HTR-8/SVneo (cell line): Measurements from ENCODE around the gene CA7.
A peak's percentile ranks its signal among the peaks of the same experiment; 100 is the strongest.
"Not testable (repeated sequence)": the region's sequence is repeated elsewhere in the genome, so short reads cannot be mapped to it uniquely, and the experiment has no call there.

Experiments used
- DNase-seq: peaks from one replicate; pipeline ENCODE4 v3.0.0; 2011; ENCODE audit warnings: low spot score, mixed read lengths; ENCODE audit not compliant: insufficient read length
- FAIRE-seq: peaks from 2 replicates; lab custom pipeline; 2011; peaks lifted over from hg19 to GRCh38; lab: Jason Lieb, UNC

Gene CA7

GRCh38 chr16:66845791-66846221 is 1.6 kb downstream of the CA7 start:
- FAIRE-seq (no peak), DNase-seq (no peak)

DNA sequence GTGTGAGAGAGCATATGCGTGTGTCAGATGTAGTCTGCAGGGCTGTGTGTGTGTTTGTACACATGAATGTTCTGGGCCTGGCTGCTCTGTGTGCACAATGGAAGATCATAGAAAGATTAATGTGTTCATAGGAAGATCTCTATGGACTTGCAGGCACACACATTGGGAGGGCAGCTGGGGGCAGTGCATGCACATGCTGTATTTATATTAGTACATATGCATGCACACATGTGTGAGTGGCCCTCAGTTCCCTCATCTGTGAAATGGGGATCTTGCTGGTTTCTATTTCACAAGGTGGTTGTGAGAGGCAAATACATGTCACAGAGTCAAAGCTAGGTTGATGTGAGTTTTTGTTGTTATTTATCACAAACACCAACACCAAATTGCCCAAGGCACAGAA is 2.1 kb downstream of the CA7 start:
- DNase-seq (no peak), FAIRE-seq (no peak)

DNA sequence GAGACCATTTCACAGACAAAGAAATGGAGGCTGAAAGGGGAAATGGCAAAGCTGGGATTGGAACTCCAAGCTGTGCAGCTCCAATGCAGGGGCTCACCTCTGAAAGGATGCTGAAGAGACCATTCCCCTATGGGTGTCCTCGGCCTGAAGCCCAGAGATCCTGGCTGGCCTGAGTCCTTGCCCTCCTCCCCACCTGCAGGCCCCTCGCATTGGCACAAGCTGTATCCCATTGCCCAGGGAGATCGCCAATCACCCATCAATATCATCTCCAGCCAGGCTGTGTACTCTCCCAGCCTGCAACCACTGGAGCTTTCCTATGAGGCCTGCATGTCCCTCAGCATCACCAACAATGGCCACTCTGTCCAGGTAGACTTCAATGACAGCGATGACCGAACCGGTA is 2.6 kb downstream of the CA7 start:
- DNase-seq, result no peak
- FAIRE-seq, result peak; percentile 48

- FAIRE-seq, result no peak
- no peak for DNase-seq
Measured at GRCh38 chr16:66847533-66848067, 3.4 kb downstream of the CA7 start.

DNA sequence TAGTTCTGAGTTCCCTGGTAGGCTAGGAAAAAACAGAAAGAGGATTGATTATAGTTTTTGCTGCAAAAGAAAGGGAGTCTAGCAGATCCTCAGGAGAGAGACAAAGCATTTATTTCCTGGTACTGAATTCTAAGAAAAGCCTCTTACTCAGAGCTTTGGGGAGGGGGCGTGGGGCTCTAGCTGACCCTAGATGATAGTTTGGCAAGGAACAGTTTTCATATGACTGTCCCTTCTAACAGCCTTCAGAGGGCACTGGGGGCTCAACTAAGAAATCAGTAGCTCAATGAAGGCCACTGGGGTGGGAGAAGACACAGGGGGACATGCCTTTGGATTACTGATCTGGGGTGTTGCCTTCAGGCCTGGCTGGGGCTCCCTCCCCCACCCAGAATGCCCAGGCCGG is 4.0 kb downstream of the CA7 start:
- DNase-seq (no peak), FAIRE-seq (no peak)

DNA sequence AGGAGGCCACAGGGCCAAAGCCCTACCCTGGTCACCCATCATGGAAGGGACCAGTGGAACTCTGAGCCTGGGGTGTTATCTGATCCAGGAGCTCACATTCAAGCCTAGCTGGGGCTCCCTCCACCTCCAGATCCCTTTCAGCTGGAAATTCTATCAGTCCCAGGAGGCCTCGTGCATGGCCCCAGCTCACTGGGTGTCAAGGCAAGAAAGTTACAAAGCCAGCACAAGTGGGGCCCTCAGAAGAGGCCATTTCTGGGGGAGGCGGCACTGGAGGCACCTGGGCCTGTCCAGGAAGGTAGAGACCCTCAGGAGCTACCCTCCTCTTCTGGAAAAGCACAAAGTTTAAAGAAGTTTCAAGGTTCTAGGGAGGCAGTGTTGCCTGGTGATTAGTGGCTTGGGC is 4.8 kb downstream of the CA7 start:
- no peak for FAIRE-seq

DNA sequence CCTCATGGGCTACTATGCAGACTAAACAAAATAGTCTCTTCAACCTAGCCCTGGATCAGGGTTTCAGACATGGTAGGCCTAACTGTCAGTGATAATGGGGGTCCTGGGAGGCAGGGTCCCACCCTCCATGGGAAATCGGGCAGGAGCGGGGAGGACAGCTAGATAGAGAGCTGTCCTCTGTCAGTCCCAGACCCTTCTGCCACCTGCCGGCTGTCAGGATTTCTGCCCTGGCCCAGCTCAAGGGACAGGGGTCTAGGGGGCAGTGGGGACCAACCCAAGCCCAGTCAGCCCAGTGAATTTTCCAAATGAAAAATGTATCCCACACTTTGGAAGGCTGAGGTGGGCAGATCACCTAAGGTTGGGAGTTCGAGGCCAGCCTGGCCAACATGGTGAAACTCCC is 5.3 kb downstream of the CA7 start:
- DNase-seq (no peak), FAIRE-seq (peak; percentile 40)

More for the DNA sequence above, 4.8 kb downstream of the CA7 start:
- DNase-seq, result no peak

DNA sequence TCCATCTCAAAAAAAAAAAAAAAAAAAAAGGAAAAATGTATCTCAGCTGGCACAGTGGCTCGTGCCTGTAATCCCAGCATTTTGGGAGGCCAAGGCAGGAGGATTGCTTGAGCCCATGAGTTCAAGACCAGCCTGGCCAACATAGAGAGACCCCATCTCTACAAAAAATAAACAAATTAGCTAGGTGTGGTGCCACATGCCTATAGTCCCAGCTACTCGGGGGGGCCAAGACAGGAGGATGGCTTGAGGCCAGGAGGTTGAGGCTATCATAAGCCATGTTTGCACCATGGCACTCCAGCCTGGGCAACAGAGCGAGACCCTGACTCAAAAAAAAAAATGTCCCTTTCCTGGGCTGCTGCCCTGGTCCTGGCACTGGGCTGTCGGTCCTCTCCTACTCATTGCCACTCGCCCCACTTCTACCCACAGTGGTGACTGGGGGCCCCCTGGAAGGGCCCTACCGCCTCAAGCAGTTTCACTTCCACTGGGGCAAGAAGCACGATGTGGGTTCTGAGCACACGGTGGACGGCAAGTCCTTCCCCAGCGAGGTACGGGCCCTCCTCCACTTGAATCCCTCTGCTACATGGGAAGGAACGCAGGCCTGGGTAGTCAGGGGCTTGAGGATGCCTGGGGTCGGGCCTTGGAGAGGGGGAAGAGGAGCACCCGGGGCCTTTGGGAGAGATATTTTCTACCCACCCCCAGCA is 6.1 kb downstream of the CA7 start:
- FAIRE-seq (no peak), DNase-seq (no peak)

DNA sequence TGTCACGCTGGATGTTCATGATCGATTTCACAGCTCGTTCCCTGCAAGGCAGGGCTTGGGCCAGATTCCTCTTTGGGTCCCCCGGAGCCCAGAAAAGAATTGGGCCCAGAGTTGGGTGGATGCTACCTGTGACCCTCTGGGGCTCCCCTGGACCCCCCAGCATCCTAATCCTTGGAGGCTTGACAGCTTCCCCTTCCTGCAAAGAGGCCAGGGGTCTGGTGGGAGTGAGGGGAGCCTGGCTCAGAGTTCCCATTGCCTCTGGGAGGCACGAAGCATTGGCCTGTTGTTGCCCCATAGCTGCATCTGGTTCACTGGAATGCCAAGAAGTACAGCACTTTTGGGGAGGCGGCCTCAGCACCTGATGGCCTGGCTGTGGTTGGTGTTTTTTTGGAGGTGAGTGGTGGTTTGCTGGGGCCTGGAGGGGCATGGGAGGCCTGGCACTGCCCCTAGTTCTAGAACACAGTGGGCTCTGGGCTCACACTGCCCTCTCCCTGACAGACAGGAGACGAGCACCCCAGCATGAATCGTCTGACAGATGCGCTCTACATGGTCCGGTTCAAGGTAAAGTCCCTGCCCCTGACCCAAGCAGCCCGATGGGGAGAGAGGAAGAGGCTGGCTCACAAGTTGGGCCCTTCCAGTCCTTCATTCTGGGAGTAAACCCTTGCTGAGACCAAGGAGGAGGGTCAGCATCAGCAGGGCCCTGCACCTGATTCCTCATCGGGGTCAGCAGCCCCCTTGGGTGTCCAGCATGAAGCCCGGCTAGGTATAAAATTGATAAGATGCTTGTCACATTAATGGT is 7.2 kb downstream of the CA7 start:
- FAIRE-seq (no peak), DNase-seq (no peak)

GRCh38 chr16:66853261-66854139 is 9.3 kb downstream of the CA7 start:
- DNase-seq (no peak), FAIRE-seq (peak; percentile 13)

DNA sequence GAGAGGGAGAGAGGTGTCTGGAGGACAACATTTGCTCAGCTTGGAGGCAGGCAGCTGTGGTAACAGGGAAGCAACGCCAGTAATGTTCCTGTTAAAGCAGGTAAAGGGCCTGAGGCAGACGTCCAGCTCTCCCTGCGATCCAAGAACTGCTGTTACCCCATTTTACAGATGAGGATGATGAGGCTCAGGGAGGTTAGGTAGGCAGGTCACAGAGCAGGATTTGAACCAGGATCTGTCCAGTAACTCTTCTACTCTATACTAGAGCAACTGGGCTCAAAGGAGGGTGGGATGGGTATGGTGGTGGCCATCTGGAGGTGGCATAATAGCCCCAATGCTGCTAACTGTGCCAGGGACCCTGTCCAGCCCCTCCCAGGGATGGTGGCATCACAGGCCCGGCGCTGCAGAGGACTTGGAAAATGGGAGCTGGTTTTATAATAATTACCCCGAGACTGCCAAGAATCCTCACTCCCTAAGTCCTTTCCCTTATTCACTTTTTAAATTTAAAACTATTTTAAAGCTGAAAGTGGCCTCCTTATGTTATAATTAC is 12.0 kb downstream of the CA7 start:
- DNase-seq (no peak), FAIRE-seq (peak; percentile 59)

GRCh38 chr16:66856801-66857200 is 12.6 kb downstream of the CA7 start:
- DNase-seq, result no peak
- no peak for FAIRE-seq

DNA sequence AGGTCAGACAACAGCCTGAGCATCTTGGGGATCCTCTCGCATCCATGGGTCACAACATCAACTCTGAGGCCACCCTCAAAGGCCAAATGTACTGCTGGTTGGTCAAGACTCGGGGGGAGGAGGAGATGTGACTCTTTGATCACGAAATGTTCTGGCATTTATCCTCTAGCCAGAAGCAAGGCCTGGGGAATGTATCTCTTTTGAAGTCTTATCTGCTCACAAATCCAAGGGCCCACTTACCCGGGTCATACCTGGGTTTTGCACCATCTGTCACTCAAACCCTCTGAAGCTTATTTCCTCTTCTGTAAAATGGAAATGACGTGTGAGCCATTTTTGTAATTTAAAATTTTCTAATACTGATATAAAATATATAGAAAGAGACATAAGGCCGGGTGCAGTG is 13.2 kb downstream of the CA7 start:
- FAIRE-seq (no peak), DNase-seq (no peak)

GRCh38 chr16:66858740-66859396 is 14.7 kb downstream of the CA7 start:
- FAIRE-seq (peak; percentile 9), DNase-seq (peak; percentile 51)

GRCh38 chr16:66859397-66860068 is 15.3 kb downstream of the CA7 start:
- FAIRE-seq (no peak), DNase-seq (no peak)

GRCh38 chr16:66862023-66862520 is 17.9 kb downstream of the CA7 start:
- DNase-seq, result no peak
- no peak for FAIRE-seq

GRCh38 chr16:66863707-66864106 is 19.5 kb downstream of the CA7 start:
- DNase-seq, result no peak
- FAIRE-seq, result no peak

DNA sequence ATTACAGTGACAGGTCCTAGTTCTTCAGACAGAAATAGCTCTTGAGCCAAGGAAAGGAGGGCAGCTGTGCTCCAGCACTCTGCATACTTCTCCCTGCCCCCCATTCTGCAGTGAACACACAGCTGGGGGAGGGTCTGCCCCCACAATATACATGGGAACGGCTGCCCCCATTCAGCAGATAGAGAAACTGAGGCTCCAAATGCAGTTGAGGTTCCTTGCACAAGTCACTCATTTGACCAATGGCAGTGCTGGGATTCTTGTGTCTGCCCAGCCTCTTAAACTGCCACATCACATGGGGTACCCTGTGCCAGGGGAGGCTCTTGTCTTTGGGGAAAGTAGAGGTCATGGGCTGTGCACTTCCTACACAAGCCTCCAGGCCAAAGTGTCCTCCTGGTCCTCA is 25.2 kb downstream of the CA7 start:
- no peak for DNase-seq
- no peak for FAIRE-seq

DNA sequence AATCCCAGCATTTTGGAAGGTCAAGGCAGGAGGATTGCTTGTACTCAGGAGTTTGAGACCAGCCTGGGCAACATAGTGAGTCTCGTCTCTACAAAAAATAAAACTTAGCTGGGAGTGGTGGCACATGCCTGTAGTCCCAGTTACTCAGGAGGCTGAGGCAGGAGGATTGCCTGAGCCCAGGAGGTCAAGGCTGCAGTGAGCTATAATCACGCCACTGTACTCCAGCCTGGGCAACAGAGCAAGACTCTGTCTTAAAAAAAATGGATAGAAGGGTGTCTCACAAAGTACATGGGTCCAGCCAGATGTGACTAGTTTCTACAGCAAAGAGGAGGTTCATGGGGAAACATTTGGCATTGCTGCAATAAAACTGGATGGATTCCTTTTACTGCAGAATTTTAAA is 27.1 kb downstream of the CA7 start:
- not testable (repeated sequence) for FAIRE-seq, DNase-seq
